Measurements from ENCODE around the gene CFAP54. TPM values are rescaled to one million over a fixed set of nuclear protein-coding genes. Genes with fewer than 3 reads are reported as not detected.
"Not testable (repeated sequence)": the region's sequence is repeated elsewhere in the genome, so short reads cannot be mapped to it uniquely, and the experiment has no call there.

CFAP54 gene
- total RNA-seq, 1 donor from 2014 or later: 13.1 TPM

DNA sequence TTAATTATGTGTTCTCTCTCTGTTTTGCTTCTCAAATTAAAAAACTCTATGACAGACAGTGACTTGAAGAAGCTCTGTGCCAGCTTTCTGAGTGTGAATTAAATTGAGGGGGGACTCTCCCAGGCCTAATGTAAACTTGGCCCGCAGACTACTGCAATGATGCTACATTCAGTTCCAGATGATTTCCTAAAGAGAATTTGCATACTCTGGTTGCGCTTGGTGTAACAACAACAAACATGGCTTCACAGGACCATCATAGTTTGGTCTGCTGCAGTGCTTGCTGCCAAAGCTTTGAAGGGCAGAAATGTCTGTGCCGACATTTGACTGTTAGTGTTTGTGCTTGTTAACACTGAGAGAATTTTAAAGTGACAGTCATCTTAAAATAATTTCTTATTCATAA, 25.0 kb downstream of the CFAP54 start:
- peak; percentile 33 for DNase-seq

DNA sequence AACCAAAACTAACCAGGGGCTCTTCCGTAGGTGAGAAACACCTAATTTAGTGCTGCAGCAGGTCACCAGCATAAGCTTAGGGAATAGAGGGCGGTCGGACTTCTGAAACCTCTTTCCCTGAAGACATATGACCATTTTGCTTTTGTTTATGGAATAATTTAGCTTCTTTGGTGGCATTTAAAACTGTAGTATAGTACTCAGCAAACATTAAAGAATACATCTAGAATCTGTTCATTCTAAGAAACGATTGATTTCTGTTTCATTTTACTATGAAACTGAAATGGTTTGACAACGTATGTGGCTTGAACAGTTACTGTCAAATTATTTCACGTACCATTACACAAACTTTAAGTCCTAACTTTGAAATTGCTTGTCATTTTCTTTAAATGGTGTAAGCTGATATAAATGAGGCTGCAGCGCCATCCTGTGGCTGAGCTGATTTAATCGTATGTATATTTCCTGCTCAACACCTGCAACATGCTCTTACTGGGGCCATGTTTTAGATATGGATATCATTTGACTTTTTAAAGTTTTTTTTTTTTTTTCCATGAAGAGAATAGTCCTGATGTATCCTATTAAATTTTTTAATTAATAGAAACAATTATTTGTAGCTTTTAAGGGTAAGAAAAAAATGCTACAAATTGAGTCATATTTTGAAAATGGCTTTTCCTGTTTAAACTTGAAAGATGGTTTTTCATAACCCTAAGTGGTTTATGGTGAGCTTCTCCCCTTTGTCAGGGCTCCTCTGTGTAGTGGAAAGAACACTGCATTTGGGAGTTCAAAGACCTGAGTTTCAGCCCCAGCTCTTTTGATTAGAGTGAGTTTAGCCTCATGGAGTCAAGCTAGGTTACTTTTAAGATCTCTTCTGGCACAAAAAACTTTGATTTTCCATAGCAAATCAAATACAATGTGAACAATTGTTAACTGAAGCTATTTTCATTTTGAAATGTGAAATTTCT, 27.4 kb downstream of the CFAP54 start:
- peak; percentile 94 for DNase-seq

DNA sequence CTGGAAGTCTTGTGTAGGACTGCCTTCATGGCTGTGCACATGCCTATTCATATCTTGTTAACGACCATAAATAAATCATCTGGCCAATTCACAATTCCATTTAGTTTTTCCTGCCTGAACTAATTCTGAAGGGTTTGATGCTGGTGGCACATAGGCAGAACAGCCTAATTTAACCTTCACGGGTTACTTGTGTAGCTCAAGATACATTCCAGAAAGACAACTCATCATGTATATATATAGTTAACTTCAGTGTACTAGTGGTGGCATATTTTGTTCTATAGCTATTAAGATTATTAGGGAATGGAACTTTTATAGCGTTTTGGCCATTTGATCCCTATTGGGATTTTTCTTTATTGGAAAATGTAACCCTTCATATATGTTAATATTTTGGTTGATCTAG, 31.4 kb downstream of the CFAP54 start:
- peak; percentile 41 for DNase-seq

DNA sequence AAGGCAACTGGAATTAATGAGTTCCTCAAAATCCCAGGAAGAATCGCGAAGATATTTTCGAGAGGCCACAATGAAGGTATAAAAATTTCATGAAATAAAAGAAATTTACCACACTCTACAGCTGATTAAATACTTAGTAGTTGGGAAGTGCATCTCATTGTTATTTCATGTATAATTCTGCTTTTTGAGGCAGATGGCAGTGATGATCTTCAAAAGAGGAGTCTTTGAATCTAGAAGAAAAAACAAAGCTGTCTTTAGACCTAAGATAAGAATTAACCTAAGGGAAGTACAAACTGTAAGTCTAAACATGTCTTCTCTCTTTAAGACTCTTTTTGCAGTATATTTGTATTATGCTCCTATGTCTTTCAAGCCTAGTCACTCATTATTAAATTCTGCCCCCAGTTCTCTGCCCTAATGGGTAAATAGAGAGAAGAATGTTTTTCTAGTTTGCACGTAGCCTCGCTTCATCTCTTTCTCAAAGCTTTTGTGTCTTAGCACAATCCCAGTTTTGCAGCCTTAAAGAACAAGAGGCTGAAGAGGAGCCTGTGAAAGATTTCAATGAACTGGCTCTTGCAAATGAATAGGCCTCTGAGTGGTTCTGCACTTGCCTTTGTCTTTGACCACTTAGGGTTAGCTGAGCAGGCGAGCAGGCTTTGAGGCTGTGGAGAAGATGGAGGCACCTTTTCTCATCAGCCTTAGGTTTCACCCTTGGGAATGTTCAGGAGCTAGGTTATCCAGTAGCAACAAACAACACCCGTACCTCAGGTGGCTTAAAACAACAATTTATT, 32.7 kb downstream of the CFAP54 start:
- no peak for DNase-seq

DNA sequence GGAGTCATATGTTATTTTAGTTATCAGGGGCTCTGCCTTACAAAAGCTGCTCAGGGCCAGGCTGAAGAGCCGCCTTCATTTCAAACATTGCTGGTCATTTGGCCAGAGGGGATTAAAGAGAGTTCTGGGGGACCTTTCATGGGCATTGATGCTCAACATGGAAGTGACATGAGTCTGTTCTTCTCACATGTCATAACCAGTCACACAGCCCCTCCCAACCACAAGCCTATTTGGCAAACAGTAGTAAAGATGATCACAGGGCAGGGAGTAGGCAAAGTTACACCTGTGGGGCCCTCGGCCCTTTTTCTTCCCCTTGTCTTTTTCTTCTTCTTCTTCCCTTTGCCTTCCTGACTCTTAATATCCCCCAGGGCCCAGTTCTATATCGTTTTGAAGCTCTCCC, 33.3 kb downstream of the CFAP54 start:
- no peak for DNase-seq

DNA sequence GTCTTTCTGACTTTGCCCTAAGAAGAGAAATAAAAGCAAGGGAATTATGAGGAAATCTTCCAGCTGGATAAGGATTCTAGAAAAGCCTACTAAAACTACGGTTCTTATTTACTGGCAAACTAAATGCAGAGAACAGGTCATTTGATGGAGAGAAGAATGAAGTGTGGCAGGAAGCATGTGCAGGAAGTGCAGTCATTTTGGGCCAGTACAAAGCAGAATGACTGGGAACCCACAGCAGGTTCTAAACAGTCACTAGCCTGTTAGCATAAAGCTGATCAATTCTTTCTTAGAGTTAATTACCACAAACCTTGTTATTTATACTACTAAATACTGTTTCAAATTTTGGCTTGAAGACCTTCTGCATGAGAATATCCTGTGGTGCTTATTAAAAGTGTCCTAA, 36.7 kb downstream of the CFAP54 start:
- DNase-seq: peak; percentile 19

DNA sequence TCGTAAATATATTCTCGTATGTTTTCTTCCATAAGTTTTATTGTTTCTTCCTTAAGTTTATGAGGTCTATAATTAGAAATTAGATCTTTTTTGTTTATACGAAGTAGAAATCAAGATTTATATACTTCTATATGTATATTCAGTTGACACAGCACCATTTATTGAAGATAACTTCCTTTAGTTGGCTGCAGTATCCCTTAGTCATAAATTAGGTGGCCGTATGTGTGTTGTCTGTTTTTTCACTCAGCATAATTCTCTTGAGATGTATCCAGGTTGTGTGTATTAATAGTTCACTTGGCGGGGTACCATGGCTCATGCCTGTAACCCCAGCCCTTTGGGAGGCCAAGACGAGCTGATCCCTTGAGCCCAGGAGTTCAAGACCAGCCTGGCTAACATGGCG, 40.5 kb downstream of the CFAP54 start:
- DNase-seq: no peak

DNA sequence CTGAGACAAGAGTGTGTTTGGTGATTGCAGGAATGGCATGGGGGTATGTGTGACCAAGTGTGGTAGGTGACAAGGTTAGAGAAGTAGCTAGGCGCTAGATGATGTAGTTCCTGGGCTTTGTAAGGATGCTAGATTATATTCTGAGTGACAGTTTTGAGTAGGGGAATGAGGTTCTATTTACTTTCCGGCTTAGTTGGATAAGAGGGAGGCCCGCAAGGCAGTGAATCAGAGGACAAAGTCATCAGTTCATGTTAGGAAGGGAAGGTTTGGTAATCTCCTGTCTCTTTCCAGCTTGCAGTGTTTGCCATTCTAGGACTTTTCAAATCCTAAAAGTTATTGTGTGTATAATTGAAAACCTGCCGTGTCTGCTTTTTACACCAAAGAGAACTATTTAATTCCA, 45.0 kb downstream of the CFAP54 start:
- DNase-seq: no peak

DNA sequence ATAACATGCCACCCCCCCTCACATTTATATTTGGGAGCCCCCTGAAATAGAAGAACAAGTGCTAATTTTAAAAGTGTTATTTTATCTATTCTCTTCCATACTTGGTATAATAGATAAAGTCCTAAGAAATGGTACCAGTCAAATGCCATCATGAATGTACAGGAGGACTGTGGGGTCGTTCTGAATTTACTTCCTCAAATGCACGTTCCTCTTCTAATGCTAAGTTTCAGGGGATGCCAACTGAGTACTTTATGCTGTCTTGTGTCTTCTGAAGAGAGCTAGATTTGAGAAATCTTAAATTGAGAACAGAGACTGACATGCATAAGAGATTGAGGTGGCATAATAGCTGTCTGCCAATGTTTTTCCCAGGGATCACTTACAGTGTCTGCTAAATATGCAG, 59.0 kb downstream of the CFAP54 start:
- no peak for DNase-seq

DNA sequence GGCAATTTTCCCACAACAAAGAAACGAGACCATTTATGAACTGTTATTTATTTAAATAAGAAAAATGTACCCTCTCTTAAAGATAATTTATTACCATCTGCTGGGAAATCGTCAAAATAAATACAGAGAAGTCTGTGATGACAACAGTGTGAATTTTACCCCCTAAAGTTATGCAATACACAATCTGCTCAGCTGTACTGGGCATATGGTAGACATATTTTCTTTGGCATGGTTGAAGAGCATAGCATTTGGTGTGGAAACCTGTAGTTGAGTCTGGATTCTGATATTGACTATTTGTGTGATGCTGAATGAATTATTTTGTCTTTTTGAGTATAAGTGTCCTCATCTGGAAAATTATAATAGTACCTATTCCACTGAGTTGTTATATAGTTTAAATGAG, 60.0 kb downstream of the CFAP54 start:
- no peak for DNase-seq

DNA sequence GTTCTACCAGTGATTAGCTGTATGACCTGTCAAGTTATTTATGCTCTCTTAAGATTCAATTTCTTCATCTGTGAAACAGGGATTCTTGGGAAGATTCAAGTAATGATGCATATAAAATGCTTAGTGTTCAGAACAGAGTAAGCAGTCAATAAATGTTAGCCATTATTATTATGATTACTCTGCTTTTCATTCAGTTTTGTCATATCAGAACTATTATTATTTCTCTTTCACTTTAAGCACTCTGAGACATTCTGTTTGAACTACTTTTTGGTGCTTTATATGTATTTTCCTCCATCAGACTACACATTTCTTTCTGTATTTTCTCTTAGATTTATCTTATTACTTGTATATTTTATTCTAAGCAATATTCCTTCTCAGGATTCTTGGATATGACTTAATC, 81.2 kb downstream of the CFAP54 start:
- DNase-seq: no peak

DNA sequence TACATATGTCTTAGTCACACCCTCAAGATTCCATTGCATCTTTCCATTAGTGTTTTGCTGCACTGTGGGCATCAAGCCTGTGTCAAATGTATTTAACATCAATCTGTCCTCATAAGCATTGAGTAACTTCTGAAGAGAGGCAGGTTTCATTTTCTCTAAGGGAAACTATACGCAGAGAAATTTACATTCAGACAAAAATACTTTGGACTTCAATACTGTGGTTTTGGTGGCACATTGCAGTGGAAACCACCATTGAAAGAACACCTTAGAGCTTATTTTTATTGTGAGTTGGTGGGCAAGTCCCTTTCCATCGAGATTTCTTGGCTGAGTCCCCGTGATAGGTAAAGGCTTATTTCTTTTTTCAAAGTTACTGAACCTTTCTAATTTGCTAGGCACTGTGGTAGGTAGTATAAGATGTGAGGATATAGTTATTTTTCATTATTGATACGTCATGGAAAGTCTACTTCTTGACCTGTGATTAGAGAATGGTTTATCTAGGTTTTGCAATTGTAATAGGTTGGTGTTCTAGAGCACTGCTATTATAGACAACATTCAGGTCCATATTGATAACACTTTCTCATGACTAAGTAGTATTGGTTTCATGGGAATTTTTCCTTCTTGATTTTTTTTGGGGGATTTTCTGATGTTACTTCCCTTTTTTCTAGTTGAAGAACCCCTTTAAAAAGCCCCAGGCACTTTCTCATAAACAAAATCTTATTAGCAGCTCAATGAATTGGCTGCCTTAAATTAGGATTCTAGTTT, 81.9 kb downstream of the CFAP54 start:
- no peak for DNase-seq

DNA sequence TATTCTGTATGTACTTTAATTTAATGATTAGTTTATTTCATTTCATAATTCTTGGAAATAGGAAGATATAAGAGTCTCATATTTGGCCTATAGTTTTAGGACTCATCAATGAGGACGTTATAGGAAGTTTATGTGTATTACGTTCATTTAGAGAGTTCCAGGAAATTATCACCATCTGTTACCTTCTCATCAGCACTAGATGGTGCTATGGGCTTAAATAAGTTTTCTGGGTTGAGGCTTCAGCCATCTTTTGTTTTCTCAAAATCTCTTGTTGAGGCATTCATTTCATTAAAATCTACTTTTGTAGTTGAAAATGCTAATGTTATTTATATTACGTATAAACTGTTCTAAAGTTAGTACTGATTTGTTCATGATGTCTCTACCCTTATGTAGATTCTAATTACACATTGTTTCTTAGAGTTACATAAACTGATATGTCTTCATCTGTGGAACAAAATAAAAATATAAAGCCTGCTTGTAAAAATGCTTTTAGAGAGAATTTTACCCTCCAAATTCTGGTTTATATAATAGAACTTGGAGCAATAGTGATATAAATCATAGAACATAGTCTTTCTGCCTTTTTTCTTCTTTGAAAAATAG, 89.2 kb downstream of the CFAP54 start:
- DNase-seq: peak; percentile 74

DNA sequence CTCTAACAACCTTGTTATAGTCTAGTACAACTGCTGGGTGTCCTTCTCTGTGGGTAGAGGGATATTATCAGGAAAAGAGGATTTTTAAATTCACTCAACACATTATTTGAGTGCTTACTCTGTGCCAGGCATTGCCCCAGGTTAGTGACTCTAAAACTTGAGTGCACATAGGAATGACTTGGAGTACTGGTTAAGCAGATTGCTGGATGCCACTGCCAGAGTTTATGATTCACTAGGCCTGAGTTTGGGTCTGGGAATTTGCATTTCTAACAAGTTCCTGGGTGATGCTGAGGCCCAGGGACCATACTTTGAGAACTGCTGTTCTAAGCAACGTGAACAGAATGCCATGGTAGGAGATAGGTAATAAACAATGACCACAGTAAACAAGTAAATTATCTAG, 96.6 kb downstream of the CFAP54 start:
- DNase-seq: no peak

DNA sequence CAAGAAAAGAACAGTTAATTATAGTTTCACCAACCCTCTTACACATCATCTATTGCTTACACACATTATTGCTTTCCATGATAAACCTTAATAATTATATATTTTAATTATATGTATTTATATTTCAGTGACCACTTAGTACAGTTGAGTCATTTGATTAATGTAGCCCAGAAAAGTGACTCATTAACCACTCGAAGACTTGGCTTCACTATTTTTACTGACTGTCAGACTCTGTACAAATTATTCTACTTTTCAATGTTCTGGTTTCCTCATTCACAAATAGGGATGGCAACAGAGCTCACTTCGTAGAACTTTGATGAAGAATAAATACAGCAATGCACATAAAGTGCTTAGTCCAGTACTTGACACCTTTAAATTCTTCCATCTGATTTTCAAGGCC, 98.3 kb downstream of the CFAP54 start:
- DNase-seq: no peak

DNA sequence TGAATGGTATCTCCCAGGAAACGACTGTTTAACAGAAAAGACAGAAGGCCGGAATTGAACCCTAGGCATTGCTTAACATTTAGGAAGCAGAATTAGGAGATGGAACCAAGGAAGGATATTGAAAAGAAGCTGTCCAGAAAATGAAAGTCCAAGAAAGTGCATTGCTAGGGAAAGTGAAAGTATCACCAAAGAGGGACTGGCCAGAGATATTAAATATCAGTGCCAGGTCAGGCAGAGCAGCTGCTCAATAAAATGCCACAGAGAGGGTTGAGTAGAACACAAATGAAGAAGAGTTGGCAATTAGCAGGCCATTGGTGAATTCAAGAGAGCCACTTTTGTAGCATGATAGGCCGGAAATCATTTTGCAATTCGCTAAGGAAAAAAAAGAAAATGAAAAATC, 101.6 kb downstream of the CFAP54 start:
- DNase-seq: no peak

DNA sequence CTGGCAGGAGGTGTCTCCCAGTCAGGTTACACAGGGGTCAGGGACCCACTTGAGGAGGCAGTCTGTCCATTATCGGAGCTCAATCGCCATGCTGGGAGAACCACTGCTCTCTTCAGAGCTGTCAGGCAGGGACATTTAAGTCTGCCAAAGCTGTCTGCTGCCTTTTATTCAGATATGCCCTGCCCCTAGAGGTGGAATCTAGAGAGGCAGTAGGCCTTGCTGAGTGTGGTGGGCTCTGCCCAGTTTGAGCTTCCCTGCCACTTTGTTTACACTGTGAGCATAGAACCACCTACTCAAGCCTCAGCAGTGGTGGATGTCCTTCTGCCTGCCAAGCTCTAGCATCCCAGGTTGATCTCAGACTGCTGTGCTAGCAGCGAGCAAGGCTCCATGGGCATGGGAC, 115.0 kb downstream of the CFAP54 start:
- DNase-seq: not testable (repeated sequence)

DNA sequence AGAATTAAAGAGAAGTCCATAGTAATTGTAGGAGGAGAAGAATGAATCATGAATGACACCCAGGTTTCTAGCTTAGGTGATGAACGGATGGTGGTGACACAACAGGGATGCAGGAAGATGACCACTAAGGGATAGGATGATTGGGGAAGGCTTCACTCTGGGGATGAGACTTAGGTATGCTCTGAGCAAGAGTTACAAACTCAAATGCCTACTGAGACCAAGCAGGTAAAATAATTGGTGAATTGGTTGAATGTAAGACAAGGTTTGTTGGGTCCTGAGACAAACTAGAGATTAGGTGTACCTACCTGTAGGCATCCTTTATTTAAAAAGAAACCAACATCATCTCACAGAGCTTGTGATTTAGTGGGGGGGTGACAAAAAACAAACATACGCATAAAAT, 116.3 kb downstream of the CFAP54 start:
- no peak for DNase-seq

DNA sequence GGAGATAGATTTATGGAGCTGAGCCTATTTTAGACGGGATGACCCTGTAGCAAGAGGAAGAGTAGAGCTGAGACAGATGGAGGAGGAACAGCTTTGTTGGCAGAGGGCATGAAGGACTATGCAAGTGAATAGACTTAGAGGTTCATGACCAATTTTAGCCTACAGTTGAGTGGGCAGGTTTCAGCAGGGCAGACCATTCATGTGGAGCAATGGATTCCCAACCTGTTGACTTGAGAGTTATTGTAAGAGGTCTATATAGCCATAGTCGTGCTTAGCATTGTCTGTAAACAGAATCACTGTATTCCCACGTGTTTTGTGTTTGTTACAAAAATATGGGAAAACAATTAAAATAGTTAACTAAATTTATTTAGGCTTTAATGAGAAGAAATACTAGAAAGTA, 116.8 kb downstream of the CFAP54 start:
- DNase-seq: no peak

DNA sequence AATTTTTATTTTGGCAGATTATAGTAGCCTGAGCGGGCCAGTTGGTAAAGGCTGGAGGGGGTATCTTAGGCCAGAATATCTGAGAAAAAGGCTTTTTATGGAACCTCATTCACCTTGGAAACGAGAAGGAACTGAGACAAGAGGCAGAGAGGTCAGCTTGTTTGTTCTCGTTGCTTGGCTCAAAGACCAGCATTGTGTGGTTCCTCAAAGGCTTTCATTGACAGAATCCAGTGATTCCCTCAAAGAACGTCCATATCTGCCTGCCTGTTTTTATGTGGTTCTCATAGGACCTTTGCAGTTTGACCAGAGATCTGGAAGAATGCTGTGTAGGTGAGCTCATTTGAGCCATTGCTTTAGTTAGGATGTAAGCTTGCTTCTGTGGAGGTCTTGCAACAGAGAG, 117.3 kb downstream of the CFAP54 start:
- no peak for DNase-seq

DNA sequence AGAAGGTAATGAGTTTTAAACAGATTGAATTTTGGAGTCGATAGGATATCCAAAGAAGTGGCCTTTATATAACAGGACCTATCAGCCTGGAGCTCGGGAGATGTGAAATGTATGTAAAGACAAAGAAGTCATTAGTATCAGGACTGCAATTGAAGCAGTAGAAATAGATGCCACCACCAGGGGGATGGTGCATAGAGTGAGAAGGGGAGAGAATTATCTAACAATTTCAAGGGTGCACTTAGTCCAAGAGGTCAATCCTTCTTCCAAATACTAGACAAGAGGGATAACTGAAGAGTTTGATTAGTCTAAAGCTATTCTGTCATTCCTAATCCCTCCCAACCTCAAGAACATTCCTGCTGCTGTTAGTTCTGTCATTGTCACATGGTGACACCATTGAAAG, 127.8 kb downstream of the CFAP54 start:
- peak; percentile 15 for DNase-seq

DNA sequence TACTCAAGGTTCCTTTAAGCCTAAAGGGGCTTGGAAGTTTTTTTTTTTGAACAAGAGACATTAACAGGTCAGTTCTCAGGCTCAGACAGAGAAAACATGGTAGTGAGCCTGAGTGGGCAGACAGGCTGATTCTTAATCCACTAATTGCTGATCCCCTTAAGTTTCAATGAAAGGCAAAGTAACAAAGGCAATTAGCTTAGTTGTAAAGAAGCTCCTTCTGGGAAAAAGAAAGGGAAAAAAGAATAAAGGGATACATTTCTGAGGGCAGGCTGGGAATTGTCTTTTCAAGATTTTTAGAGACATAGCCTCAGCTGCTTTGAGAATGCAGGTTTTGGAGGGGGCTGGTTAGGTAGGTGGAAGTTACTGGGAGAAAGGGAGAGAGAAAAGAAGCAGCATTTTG, 133.8 kb downstream of the CFAP54 start:
- no peak for DNase-seq

All from dermis blood vessel endothelial cell (primary cell).